Dermis blood vessel endothelial cell (primary cell): Measurements from ENCODE around the gene FAM120A. TPM values are rescaled to one million over a fixed set of nuclear protein-coding genes. Genes with fewer than 3 reads are reported as not detected.
"Not testable (repeated sequence)": the region's sequence is repeated elsewhere in the genome, so short reads cannot be mapped to it uniquely, and the experiment has no call there.

ENCODE experiments used
- DNase-seq: peaks from one replicate; pipeline ENCODE4 v3.0.0; 2010
- total RNA-seq: library from RNA; depleted of rRNA; stranded (reverse); fragments of >200 nt; gene quantifications from 2 replicates; pipeline ENCODE4 v1.2.3, GENCODE V29; 2014

The FAM120A gene, protein sequence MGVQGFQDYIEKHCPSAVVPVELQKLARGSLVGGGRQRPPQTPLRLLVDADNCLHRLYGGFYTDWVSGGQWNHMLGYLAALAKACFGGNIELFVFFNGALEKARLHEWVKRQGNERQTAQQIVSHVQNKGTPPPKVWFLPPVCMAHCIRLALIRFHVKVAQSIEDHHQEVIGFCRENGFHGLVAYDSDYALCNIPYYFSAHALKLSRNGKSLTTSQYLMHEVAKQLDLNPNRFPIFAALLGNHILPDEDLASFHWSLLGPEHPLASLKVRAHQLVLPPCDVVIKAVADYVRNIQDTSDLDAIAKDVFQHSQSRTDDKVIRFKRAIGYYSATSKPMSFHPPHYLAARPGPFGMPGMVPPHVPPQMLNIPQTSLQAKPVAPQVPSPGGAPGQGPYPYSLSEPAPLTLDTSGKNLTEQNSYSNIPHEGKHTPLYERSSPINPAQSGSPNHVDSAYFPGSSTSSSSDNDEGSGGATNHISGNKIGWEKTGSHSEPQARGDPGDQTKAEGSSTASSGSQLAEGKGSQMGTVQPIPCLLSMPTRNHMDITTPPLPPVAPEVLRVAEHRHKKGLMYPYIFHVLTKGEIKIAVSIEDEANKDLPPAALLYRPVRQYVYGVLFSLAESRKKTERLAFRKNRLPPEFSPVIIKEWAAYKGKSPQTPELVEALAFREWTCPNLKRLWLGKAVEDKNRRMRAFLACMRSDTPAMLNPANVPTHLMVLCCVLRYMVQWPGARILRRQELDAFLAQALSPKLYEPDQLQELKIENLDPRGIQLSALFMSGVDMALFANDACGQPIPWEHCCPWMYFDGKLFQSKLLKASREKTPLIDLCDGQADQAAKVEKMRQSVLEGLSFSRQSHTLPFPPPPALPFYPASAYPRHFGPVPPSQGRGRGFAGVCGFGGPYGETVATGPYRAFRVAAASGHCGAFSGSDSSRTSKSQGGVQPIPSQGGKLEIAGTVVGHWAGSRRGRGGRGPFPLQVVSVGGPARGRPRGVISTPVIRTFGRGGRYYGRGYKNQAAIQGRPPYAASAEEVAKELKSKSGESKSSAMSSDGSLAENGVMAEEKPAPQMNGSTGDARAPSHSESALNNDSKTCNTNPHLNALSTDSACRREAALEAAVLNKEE
- 86.4 and 172 TPM in 2 replicates for total RNA-seq

DNA sequence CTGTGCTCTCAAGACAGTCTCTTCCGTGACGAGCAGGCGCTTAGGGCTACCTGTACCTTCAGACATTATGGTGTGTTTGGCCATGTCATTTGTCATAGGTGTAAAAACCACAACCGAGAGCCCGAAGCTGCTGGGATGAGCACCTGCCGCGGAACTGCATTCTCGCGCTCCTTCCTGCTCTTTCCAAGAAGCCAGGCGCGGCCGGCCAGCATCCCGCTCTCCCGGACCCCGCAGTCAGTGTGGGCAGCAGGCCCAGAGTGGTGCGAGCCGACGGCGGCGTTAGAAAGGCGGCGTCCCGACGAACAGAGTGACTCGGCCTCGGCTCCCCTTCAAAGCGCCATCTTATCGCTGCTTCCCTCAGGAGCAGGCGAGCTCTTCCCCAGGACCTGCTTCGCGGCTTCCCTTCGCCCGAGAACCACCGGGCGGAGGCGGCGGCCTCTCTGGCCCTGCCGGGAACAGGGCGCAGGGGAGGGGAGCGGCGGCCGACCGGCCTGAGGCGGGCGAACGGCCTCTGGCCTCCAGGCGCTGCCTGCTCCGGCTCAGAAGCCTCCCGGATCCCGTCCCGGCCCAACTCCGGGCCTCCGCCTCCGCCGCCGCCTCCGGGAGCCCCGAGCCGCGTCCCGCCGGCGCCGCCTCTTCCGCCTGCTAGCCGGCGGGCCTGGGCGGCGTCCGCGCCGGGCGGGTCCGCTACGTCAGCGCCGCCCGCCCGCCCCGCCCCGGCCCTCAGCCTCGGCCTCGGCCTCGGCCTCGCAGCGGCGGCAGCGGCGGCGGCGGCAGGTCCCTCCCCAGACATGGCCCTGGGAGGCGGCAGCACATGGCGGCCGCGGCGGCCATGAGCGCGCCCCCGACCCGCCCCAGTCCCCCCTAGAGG lies at the start of gene FAM120A:
Gene FAM120A (plus strand): TSS at position 741 of the 871 bp plus-strand sequence. CDS start 231 bp downstream, outside the sequence.
- peak; percentile 84 for DNase-seq

DNA sequence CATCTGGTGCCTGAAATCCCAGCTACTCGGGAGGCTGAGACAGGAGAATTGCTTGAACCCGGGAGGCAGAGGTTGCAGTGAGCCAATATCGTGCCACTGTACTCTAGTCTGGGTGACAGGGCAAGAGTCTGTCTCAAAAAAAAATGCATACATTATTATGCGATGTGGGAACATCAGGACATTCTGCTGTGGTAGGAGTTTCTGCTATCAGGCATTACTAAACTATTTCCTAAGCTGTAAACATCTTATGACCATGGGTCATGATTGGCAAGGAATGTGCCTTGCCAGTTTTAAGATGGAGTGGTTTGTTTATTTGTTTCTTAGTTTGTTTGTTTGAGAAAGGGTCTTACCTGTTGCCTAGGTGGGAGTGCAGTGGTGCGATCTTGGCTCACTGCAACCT lies 45.1 kb upstream of the FAM120A start:
- no peak for DNase-seq

DNA sequence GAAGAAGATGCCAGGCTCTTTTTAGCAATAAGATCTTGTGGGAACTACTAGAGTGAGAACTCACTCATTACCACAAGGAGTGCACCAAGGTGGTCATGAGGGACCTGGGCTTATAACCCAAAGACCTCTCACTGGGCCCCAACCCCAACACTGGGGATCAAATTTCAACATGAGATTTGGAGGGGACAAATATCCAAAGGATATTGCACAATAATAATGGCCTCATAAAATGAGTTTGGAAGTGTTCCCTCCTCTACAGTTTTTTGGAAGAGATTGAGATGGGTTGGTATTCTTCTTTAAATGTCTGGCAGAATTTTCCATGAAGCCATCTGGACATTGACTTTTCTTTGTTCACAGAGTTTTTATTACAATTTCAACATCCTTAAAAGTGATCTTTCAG lies 38.0 kb upstream of the FAM120A start:
- DNase-seq: no peak

DNA sequence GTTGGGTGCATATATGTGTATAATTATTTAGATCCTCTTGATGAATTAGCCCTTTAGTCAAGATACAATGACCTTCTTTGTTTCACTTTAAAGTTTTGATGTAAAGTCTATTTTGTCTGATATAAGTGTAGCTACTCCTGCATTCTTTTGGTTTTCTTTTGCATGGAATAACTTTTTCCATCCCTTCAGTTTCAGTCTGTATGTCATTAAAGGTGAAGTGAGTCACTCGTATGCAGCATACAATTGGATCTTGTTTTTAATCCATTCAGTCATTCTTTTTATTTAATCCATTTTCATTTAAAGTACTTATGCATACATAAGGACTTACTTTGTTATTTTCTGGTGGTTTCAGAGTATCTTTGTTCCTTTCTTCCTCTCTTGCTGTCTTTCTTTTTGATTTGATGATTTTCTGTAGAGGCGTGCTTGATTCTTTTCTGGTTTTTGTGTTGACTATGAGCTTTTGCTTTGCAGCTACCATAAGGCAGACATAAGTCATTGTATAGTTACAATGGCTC lies 36.3 kb upstream of the FAM120A start:
- DNase-seq: no peak

DNA sequence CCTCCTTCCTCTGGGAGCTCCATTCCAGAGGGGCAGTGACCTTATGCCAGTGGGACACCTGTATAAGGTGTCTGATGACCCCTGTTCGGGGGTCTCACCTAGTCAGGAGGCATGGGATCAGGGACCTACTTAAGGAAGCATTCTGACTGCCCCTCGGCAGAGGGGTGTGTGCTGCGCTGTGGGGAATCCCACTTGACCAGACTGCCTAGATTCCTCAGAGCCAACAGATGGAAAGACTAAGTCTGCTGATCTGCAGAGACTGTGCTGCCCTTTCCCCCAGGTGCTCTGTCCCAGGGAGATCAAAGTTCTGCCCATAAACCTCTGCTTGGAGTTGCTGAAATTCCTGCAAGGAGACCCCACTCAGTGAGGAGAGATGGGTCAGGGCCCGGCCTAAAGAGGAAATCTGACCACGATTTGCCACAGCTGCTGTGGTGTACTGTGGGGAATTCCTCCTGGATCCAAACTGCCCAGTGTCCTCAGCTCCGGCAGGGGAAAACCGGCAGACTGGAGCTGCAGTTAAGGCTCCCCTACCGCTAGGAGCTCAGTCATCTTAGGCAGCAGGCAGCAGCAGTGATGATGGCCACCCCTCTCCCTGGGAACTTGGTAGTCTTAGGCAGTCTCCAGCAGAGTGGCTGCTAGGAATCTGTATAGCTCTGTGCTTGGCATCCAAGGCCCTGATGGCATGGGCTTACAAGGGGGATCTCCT lies 34.8 kb upstream of the FAM120A start:
- DNase-seq: no peak

DNA sequence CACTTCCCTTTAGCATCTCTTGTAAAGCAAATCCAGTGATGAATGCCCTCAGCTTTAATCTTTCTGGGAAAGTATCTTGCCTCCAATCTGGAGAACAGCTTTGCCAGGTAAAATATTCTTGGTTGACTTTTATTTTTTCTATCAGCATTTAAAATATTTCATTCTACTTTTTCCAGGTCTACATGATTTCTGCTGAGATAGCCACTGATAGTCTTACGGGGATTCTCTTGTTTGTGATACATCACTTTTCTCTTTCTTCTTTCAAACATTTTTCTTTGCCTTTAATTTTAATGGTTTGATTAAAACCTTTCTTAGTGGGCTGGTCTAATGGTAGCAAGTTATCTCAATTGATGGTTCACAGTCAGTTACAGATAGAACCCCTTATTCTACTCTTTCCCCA lies 33.9 kb upstream of the FAM120A start:
- no peak for DNase-seq

DNA sequence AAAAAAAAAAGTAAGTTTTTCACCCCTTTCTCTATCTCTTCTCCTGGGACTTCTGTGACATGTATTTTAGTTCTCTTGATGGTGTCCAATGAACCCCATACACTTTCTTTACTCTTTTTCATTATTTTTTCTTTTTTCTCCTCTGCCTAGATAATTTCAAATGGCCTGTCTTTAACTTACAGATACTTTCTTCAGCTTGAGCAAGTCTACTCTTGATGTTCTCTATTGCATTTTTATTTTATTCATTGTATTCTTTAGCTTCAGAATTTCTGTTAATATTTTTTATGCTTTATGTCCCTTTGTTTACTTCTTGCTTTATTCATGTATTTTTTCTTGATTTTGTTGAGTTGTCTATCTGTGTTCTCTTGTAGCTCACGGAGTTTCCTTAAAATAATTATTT lies 32.5 kb upstream of the FAM120A start:
- no peak for DNase-seq

DNA sequence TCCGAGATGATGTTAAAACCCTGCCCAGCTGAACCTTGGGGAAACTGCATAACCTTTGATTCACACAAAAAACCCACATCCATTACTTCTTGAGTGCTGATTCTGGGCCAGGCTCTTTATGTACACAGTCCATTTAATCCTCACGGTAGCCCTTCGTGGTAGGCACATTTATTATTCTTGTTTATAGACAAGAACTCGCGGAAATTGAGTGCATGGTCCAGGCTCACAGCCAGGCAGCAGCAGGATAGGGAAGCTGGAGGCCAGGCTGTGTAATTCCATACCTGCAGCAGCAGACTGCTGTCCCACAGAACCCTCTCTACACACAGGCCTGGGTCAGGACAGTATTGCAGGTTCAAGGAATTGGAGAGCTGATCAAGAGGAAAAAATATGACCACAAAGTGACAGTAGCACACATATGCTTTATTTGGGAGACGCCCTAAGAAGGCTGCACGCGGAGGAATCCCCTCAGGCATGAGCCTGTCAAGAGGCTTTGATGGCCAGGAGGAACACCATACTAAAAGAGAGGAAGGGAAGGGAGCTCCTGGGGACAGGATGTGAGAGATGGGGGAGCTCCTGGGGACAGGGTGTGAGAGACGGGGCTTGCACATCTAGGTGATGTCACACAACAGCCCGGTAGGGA lies 28.4 kb upstream of the FAM120A start:
- DNase-seq: no peak

DNA sequence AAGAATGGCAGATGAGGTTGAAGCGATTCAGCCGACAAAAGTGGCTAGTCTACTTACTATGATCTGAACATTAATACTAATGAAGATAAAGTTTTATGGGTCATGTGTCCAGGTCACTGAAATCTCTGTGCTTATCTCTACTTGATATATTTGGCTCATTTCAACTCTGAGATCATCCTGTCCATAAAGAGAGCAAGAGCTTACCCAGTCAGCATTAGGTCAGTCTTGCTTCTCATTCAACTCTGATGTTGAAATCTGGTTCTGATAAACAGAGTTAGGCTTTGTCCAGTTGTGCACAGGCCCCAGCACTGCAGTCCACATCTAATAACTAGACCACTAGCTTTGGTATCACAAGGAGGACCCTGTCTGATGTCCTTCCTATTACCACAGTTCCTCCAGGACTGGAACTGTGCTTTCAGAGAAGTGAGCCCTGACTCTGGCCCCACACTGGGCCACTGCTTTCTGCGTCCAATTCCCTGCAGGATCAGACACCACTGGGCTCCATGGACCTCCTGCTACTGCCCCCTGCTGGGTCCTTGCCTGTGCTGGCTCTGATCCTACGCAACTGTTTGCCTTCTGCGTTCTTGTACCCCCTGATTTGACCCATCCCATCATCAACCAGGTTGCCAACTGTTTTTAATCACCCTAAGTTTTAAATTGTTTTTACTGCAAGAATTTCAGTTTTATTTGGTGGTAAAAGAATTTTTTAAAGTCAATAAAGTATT lies 23.7 kb upstream of the FAM120A start:
- DNase-seq: peak; percentile 5

DNA sequence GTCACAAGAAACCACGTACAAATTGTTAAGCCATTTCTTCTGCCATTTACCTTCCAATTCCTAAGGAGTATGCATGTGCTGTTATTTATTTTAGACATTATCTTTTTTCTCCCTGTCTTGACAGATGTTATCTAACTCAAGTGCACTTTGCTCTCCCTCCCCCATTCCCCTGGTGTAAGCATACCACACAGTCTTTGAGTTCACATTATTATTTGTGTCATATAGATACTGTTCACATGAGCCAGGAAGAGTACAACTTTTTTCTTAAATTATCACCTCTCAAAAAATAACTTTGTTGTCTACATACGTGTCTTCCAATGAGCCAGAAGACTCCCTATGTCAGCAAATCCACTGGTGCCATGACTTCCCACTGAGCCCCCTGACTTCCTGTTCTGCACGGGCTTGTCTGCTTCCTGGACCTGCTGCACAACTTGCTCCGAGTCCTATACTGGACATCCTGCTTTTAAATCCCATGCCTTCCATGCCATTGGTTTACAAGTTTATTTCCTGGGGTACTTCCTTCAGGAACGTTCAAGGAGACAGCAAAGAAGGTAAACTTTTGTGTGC lies 19.9 kb upstream of the FAM120A start:
- no peak for DNase-seq

DNA sequence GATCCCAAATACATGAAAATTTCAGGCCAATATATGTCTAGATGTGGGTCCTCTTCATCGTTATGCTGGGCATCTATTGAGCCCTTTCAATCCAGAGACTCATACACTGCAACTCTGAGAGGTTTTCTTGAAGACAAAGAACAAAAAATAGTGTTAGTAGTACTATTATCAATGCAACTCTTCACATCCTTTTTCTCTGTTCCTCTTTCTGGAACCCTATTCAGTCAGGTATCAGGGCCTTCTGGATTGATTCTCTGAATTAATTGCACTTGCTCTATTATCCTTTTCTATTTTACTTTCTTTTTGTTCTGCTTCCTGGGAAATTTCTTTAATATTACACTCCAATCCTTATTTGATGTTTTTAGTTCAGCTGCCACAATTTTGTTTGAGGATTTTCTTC lies 18.5 kb upstream of the FAM120A start:
- DNase-seq: no peak

DNA sequence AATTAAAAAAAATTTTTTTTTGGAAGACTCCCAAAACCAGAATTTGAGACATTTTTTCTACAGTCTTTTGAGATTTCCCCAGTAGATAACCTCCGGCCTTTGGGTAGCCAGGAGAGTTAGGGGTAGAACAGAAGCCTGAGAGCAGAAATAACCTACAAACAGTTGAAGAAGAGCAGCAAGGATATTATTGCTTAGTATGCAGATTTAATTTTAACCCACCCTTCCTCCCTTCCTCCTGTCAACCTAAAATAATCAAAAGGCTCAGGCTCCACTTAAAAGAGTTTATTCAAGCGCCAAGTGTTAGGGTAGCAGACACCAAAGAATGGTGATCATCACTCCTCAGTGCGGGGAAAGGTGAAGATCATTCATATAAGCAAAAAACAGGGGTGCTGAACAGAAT lies 17.4 kb upstream of the FAM120A start:
- no peak for DNase-seq

DNA sequence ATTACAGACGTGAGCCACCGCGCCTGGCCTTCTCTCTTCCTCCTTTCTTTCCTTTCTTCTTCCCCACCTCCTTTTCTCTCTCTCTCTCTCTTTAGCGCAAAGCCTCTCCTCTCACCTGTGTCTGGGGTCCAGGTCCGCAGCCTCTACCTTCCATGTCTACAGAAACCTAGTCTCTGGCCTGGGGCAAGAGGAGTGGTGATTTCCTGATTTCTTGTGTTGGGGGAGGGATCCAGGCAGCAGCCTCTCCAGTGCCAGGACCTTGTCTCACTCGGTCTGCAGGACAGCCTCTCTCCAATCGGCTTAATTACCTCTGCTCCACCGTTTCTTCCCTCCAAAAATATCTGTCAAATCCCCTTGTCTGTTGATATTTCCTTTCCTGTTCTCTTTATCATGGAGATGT lies 16.1 kb upstream of the FAM120A start:
- no peak for DNase-seq

DNA sequence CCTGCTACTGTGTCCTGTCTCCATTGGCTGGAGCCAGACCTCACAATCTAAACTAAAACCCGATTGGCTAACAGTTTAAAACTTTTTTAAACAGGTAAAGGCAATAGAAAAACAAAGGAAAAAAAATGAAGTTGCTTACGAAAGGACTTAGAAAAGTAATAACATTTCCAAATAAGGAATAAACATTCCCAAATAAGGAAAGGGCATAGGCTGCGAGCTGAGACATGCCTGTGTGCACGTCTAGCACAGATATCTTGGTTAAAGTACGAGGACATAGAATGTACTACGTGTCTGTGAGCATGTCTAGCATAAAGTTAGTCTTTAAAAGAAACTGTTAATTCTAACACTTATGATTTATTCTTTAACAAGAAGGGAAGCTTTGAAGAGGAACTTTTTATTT lies 15.3 kb upstream of the FAM120A start:
- DNase-seq: no peak

DNA sequence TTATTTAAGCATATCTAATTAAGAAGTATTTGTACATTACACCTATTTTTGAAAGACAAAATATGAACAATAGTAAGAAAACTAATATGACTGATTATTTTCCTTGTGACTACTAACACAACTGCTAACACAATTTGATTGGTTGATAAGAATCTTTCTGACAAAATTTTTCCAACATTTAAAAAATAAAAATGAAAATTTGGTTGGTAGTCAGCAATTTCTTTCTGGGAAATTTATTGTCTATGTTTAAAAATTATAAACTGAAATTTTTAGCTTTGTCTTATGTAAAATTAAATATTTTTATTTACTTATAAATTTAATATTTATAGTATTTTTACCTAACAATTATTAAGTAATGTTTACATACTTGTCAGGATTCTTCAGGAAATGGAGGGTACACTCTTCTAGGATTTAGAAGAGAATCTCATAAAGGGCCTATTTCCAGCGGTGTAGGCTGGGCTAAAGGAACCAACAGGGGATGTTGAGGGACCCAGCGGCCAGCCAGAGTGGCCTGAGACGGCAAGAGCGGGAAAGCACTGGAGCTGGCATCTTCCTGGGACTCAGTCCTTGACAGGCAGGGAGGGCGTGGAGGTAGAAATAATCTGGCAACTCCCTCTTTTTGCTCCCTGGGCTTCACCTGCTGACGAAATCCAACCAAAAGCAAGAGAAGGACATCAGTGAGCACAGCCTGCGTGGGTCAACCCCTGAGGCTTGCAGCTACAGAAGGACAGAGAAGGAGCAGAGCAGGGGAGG lies 14.7 kb upstream of the FAM120A start:
- no peak for DNase-seq

DNA sequence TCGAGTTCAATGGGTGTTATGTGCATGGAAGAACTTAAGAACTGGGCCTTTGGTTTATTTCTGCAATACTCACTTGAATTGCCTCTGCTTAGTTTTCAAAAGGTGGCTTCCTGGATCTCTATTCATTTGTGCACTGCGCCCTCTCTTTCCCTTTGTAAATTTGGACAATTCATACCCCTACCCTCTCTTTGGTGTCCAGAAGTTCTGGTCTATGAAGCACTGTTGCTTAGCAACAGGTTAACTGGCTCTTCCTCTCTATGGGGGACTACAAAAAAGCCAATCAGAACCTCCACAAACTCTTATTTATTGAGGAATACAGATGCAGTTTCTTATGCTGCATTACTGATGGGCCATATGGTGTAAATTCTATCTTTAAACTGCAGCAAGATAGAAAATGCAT lies 13.5 kb upstream of the FAM120A start:
- no peak for DNase-seq

DNA sequence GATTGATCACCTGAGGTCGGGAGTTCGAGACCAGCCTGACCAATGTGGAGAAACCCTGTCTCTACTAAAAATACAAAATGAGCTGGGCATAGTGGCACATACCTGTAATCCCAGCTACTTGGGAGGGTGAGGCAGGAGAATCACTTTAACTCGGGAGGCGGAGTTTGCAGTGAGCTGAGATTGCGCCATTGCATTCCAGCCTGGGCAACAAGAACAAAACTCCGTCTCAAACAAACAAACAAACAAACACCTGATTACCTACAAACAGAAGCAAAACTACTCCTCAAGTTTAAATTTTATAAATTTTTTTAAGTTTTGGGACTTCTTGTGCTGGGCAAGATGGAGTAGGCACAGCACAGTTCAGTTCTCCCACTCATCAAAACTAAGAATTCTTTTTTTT lies 12.2 kb upstream of the FAM120A start:
- DNase-seq: not testable (repeated sequence)

DNA sequence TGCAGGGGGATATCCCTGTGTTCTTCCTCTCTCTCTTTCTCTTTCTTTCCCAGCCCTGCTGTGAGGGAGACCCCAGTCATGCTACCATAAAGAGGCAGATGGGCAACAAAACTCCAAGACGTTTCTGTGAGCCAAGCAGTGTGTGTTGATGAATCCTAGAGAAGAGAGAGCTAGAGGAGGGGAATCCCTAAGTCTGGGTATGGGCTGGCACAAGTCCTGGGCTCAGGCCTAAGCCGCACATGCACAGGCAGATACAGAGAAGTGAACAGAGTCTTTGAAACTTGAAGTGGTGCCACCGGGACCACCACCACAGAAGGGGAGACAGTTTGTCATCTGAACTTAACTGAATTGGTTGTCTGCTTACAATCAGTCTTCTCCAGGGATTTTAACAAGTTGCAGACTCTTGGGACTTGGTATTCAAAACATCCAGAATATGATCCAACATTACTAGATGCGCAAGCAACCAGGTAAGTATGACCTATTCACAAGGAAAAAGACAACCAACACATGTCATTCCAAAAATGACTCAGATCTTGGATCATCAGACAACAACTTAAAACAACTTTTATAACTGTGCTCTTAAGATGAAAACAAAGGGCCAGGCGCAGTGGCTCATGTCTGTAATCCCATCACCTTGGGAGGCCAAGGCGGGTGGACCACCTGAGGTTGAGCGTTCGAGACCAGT lies 10.4 kb upstream of the FAM120A start:
- DNase-seq: no peak
